Stimulated activated CD8-positive, alpha-beta memory T cell treated with anti-CD3 and anti-CD28 coated beads, Interleukin-12 subunit alpha, Interleukin-12 subunit beta, amount 100 ng/mL, for 24 hours (primary cell): ENCODE measurements around the gene HAND1.
"Not testable (repeated sequence)": the region's sequence is repeated elsewhere in the genome, so short reads cannot be mapped to it uniquely, and the experiment has no call there.

Source experiments
- DNase-seq: peaks from one replicate; pipeline ENCODE4 v3.0.0-alpha.2; 2020; ENCODE audit errors: extremely low read depth

Gene HAND1

DNA sequence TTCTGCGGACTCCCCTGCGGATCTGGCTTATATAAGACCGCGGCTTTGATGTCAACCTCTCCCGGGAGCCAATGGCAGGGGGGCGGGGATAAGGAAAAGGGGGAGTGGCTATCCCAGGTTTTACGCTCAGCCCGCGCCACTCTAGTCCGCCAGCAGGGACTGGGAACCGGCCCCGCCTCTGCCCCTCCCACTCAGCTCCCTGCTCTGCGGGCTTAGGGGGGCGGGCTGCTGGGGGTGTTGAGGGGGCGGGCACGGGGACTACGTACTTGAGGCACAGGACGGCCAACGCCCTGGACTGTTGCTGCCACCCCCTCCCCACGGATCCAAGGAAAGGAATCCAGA lies at the start of gene HAND1:
Gene HAND1, minus strand, starts transcription at position 4 of the 342 bp plus-strand sequence. CDS start 219 bp downstream, outside the sequence.
- no peak for DNase-seq

DNA sequence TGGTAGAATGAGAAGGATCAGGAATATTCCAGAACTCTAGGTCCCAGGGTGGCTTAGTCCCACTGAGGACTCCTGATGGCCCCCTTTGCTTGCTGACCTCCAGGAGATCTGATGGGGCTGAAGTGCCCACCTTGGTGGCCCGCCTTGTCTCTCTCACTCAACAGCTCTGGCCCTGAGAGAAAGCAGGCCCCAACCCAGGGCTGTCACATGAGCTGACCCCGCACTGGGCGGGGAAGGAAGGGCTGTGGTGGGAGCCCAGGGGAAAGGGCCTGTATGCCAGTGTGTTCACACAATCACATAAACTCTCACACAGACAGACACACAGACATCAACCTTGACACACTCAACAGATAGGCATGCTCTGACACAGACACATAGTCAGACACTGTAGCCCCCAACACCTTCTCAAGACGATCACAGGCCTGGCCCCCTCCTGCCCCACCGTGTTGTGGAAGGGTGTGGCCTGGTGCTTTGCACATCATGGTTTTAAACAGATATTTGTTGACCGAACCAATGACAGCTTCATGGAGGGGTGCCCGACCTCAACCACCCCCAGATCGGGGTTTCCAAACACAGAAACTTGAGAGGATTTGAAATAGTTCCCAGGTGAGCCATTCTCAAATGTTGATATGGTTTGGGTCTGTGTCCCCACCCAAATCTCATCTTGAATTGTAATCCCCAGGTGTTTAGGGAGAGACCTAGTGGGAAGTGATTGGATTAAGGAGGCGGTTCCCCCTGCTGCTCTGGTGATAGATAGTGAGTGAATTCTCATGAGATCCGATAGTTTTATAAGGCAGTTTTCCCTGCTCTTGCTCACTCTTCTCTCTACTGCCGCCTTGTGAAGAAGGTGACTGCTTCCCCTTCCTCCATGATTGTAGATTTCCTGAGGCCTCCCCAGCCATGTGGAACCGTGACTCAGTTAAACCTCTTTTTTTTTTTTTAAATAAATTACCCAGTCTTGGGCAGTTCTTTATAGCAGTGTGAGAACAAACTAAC lies 48.5 kb upstream of the HAND1 start:
- DNase-seq, result no peak

DNA sequence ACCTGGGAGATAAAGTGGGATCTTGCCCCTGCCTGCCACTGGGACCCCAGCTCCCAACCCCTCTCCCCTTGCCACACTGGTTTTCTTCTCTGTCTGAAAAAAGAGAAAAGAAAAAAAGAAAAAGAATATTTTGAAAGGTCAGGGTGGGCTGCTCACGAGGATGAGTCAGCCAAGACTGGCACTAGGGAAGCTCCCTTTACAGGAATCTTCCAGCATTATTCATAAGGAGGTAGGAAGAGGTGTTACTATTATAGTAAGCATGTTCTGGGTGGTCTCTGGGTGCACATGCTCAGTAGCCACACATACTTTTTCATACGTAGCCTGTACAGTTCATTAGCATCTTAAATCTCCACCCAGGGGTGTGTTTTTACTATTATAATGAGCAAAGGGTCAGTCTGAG lies 46.8 kb upstream of the HAND1 start:
- no peak for DNase-seq

DNA sequence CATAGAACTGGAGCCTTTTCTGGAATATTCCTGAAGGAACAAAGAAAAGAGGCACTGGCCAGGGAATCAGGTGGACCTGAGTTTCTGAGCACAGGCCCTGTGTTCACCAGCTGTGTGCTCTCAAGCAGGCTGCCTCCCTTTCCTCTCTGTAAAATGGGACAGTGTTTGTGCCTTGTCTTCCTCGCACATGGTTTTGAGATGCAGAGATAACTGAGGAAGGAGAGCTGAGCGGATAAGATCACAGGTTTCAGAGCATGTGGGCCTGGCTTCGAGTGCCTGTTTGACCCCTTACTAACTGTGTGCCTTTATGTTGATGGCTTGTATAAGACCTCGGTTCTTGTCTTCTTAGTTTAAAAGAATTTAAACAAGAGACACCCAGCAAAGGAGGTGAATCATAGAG lies 46.2 kb upstream of the HAND1 start:
- DNase-seq, result no peak

DNA sequence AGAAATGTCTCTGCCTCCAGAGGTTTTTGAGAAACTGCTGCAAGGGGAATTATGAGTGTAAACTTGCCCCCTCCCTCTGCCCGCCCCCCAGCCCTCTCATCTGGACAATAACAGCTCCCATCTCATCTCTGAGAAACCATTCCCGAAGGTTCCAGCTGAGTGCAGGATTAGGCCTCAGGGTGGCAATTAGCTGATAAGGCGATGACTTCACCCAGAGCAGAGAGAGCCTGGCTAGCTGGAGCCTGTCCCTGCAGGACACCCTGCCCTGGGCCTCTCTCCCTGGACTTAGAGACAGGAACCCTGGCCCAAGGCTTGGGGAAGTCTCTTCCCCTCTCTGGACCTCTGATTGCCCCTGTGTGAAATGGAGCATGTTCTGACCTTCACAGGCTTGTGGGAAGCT lies 45.7 kb upstream of the HAND1 start:
- no peak for DNase-seq

DNA sequence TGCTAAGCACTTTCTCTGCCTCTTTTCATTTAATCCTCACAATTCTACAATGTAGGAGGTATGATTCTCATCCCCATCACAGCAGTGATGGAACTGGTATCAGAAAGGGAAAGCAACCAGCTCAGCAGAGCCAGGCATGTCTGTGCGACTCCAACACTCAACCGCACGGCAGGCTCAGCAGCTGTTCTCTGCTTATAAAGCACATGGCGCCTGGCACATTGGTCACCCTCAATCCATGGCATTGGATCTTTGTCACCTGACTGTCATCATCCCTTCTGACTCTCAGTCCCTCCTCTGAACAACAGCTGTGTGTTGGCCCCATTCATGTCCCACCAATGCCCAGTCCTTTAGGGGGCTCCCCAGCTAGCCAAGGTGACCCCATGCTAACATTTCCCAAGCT lies 45.1 kb upstream of the HAND1 start:
- DNase-seq, result no peak

DNA sequence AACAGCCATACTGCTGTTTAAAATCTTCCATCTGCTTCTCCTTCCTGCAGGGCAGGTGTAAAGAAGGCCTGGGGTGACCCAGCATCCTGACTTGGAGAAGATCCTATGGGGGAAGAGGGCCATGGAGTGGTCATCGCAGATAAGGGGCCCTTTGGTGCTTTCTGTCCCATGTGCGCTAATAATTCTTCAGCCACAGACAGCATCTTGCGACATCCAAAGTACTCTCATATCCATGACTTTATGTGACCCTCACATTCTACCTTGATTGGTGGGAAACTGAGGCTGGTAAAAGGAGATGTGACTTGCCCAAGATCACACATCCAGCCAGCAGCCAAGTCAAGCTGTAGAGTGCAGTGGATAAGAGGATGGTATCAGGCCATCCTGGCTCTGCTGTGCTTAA lies 44.3 kb upstream of the HAND1 start:
- no peak for DNase-seq

DNA sequence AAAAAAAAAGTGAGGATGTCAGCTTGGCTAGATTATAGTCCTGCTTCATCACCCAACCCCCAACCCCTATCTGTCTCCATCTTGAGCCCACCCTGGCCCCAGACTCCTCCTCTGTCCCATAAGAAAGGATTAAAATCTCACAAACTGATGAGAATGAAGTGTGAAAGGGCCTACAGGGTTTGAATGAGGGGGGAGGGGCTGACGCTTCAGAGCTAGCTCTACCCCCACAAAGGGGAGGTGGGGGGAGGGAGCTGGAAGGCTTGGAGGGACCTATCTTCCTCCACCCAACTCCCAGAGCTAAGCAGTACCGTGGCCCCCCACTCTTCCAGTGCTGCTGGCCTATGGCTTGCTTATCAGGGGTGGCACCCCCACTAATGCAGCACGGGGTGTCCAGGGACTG lies 43.7 kb upstream of the HAND1 start:
- DNase-seq, result no peak

DNA sequence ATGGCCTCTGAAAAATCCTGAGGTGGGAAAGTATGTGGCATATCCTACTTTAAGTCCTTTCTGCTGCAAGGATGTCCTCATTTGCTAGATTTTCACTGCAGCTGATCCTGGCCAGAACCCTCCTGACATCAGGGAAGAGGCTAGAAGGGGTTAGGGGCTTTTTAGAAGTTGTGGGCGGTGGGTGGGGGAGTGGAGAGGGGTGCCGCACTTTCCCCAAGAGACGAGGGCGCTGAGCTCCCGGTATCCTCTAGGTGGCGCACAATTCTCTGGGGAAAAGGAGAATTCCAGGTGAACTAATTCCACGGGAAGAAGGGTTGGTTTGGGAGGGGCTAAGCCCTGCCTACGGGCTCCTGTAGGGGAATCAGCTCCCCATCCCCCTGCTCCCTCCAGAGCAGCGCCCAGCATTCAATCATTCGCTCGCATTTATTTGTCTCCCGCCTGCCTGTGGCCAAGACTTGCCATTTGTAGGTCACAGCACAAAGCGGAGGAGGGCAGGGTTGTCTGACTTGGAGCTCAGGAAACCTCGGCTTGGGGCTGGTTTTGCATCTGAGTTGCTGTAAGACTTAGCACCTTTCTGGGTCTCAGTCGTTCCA lies 42.9 kb upstream of the HAND1 start:
- DNase-seq, result no peak

DNA sequence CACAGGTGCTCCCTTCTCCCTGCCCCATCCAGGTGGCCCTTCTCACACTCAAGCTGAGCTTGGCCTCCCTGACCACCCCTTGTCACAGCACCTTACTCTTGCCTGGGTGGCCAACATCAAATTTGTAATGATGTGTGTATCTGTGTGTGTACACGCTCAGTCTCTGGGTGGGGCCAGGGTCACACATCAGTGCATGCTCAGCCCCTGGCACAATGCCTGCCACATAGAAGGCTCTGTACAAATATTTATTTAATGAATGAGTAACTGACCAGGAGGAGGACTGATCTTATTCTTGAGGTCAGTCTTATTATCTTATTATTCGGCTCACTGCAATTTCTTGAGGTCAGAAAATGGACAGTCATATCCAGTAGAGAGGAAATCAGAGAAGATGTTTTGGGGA lies 41.3 kb upstream of the HAND1 start:
- no peak for DNase-seq

DNA sequence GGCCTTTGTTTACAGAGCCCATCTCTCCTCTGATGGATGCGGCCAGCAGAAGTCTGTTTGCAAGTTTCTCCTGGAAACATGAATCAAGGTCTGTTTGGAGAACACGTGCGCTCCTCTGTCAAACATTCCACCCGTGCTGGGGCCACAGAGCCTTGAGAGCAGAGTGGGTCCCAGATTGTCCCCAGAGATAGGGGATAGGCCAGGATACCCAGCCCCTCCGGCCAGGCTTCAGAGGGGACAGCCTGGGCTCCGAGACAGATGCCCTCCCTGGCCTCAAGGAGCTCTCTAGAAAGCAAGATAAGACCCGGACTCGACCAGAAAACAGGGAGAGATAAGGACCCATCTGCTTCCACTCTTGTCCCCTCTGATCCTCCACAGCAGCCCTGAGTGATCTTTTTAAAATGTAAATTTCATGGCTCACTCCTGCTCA lies 40.4 kb upstream of the HAND1 start:
- DNase-seq, result no peak

DNA sequence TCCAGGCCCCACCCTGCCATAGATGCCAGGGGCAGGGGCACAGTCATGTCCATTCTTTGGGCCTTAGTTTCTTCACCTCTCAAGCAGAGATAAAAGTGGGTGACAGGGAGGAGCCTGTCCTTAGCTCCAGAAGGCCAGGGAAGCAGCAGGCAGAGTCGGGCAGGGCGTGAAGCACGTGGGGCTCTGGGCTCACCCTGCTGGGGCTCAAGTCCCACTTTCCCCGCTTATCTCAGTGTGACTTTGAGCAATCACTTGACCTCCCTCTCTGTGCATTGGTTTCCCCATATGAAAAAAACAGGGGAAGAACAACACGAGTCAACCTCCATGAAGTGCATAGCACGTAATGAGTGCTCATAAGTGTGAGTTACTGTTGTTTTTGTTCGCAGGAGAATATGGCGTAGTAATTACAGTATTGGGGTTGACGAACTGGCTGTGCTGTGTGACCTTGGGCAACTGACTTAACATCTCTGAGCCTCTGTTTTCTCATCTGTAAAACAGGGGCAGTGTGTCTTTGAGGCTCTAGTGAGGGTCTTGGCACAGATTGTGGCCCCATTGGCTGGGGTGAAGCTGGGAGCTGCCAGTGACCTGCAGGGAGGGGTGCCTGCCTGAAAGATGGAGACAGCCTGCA lies 39.9 kb upstream of the HAND1 start:
- DNase-seq, result no peak

DNA sequence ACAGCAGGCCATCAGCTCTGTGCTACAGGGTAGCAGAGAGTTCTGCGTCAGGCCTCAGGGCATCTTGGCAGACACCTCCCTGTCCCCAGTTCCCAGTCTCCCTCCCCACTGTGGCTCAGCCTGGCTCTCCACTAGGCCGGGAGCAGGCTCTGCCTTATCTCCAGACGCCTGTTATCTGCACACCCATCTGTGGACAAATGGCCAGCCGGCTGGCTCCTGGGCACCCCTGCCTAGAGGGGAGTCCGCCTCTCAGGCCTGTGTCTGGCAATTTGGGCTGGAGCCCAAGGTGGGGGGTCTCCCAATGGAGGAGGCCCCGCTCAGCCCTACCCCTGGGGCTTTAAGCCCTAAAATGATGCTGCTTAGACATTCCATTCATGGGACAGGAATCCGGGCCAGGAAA lies 39.2 kb upstream of the HAND1 start:
- DNase-seq, result no peak

DNA sequence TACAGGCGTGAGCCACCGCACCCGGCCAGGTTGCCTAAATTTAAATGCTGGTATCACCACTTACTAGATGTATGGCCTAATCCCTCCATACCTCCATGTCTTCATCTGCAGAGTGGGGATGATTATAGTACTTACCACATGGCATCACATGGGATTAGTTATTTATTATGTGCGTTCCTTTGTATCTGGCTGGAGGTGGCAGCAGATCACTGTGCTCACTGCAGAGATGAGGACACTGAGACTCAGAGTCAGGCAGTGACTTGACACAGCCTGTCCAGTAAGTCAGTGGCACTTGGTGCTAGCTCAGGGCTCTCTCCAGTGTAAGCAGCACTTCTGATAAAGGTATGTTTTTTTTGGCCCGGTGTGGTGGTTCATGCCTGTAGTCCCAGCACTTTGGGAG lies 38.4 kb upstream of the HAND1 start:
- DNase-seq, result no peak

DNA sequence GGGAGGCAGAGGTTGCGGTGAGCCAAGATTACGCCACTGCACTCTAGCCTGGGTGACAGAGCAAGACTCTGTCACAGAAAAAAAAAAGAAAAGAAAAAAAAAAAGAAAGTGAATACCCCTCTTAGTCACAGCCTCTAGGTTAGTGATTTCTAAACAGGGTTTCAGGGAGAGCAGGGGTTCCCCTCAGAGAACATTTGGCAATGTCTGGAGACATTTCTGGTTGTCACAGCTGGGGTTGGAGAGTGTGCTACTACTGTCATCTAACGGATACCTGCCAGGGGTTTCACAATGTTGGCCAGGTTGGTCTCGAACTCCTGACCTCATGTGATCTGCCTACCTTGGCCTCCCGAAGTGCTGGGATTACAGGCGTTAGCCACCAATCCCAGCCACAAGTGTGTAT lies 37.5 kb upstream of the HAND1 start:
- not testable (repeated sequence) for DNase-seq

DNA sequence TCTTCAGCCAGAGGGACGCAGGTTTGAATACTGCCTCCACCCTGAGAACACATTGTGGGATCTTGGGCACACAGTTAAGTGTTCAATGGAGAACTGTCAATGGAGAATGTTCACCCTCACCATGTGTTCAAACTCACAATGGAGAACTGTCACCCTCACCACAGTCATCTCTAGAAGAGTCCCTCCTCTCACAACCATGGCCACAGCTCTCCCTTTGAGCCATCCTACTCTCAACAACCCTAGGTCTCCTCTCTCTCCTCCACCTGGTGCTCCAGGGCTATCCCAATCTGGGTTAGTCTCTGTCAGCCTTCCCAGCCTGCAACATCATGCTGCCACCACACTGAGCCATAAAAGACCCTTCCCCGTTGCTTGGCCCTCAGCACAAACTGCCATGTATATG lies 36.3 kb upstream of the HAND1 start:
- DNase-seq, result no peak

DNA sequence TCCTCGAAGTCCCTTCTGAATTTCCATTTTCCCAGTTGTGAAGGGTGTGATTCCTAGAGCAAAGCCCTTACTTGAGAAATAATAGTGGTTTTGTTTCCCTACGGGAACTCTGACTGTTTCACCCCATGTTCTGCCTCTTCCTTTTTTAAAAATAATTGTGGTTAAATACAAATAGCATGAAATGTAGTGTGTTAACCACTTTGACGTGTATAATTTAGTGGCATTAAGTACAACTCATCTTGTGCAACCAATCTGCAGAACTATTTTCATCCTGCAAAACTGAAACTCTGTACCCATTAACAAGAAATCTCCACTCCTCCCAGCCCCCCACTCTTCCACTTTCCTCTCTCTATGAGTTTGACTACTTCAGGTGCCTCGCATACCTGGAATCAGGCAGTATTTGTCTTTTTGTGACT lies 35.6 kb upstream of the HAND1 start:
- DNase-seq, result no peak

DNA sequence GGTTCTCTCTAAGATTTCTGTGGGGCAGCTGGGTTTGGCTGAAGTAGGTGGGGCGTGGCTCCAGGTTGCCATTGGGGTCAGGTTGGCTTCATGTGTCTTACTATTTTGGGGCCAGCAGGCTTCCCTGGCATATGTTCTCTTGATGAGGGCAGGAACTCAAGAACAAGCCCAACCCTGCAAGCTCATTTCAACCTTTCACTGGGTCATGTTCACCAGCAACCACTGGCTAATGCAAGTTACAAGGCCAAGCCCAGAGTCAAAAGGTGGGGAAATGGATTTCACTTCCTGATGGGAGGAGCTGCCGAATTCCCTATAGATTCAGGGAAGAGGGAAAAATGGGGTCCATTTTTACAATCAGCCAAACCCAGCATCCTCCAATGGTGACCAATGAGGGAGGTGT lies 34.0 kb upstream of the HAND1 start:
- DNase-seq, result no peak

DNA sequence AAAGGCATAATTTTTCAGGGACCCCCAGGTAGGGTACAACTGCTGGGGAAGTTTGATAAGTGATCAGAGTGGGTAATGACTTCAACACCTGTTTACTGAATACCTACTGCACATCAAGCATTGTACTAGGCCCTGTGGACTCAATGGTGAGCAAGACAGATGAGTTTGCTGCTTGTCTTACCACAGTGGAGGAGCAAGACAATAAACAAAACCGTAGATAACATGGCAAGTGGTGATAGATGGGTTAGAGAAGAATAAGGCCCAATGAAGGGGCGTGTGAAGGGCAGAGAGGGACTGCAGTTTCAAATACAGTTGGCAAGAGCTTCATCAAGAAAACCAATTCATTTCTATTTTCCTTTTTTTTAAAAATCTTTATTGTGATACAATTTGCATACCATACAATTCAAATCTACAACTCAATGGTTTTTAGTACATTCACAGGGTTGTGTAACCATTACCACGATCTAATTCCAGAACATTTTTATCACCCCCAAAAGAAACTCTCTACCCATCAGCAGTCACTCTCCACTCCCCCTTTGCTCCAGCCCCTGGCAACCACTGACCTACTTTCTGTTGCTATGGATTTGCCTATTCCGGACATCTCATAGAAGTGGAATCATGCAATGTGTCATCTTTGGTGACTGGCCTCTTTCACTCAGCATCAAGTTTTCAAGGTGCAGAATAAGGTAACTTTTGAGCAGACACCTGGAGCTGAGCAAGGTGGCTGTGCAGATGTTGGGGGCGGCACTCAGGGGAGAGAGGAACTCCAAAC lies 31.9 kb upstream of the HAND1 start:
- no peak for DNase-seq

DNA sequence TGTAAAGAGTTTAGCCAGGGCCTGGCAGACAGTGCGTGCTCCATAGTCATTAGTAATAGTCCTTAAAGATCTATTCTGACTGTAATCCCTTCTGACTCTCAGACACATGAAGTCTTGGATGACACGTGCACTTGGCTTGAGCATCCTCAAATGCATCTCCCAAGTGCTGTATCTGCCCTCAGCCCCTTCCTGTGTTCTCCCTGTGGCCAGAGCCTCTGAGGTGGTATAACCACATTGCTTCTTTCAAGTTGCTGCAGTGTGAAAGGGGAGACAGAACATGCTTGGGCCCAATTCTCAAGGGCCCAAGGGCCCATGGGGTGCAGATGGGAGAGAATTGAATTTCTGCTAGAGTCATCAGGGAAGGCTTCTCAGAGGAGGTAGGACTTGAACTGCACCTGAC lies 30.1 kb upstream of the HAND1 start:
- no peak for DNase-seq

DNA sequence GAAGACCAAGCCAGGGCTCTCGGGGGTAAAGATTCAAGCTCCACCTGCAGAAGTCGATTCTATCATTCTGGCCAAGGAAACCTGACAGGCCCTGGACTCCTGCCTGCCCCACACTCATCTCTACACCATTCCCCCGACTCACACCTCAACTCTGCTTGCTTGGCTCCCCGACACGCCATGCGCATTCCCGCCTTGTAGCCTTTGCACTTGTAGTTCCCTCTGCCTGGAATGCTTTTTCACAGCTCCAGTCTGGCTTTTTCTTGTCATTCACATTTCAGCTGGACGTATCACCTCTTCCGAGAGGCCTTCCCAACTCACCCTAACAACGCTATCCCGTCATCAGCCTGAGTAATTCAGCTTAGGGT lies 28.7 kb upstream of the HAND1 start:
- DNase-seq, result no peak

DNA sequence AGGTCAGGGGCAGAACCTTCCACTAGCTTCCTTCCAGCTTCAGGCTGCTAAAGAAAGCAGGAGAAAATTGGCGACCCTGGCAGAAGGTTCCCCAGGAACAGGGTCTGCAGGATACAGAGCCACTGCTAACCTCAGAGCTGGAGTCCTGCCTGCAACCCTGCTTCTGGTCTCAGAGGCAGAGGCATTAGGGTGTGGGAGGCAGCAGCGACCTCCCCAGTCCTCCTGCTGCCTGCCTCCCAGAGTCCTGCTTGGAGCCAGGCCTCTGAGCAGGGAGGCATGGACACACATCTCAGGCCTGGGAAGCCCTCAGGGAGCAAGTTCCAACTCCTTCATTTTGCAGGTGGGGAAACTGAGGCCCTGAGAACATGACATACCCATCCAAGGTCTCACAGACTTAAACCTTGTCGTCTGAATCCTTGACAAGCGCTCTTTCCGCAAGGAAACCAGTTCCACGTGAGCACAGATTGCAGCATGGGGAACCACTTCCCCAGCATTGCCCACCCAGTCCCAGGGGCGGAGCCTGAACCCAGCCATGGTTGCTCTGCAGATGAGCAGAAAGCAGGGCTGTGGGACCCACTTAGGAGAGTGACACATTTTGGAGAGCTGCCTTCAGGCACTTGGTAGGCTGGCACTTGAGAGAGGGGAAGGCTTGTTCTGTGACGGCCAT lies 28.2 kb upstream of the HAND1 start:
- DNase-seq, result no peak
